ENCODE results near the gene PATZ1.

- TF ChIP-seq TRIM28 (IDR thresholded peaks at IDR 0.05; ENCODE audit: borderline replicate concordance, low read length) (no peak), CTCF (tag by site-specific recombination; IDR thresholded peaks at IDR 0.05) (no peak), ZNF629 (tag by site-specific recombination; IDR thresholded peaks at IDR 0.05) (no peak), ZFHX2 (tag by site-specific recombination; conservative IDR thresholded peaks at IDR 0.05) (no peak), ZNF776 (tag by site-specific recombination; IDR thresholded peaks at IDR 0.05; ENCODE audit: borderline replicate concordance) (no peak), ELK4 (IDR thresholded peaks at IDR 0.05; ENCODE audit: borderline replicate concordance, low read depth, low read length) (no peak), ZBTB17 (tag by site-specific recombination; IDR thresholded peaks at IDR 0.05) (no peak), BCL11A (tag by site-specific recombination; IDR thresholded peaks at IDR 0.05; ENCODE audit: low read depth) (no peak), ZNF398 (tag by site-specific recombination; IDR thresholded peaks at IDR 0.05) (no peak)
- TF ChIP-seq, protein P1, sequence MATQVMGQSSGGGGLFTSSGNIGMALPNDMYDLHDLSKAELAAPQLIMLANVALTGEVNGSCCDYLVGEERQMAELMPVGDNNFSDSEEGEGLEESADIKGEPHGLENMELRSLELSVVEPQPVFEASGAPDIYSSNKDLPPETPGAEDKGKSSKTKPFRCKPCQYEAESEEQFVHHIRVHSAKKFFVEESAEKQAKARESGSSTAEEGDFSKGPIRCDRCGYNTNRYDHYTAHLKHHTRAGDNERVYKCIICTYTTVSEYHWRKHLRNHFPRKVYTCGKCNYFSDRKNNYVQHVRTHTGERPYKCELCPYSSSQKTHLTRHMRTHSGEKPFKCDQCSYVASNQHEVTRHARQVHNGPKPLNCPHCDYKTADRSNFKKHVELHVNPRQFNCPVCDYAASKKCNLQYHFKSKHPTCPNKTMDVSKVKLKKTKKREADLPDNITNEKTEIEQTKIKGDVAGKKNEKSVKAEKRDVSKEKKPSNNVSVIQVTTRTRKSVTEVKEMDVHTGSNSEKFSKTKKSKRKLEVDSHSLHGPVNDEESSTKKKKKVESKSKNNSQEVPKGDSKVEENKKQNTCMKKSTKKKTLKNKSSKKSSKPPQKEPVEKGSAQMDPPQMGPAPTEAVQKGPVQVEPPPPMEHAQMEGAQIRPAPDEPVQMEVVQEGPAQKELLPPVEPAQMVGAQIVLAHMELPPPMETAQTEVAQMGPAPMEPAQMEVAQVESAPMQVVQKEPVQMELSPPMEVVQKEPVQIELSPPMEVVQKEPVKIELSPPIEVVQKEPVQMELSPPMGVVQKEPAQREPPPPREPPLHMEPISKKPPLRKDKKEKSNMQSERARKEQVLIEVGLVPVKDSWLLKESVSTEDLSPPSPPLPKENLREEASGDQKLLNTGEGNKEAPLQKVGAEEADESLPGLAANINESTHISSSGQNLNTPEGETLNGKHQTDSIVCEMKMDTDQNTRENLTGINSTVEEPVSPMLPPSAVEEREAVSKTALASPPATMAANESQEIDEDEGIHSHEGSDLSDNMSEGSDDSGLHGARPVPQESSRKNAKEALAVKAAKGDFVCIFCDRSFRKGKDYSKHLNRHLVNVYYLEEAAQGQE (tag by site-specific recombination; IDR thresholded peaks at IDR 0.05) = no peak
- TF ChIP-seq, protein P2, sequence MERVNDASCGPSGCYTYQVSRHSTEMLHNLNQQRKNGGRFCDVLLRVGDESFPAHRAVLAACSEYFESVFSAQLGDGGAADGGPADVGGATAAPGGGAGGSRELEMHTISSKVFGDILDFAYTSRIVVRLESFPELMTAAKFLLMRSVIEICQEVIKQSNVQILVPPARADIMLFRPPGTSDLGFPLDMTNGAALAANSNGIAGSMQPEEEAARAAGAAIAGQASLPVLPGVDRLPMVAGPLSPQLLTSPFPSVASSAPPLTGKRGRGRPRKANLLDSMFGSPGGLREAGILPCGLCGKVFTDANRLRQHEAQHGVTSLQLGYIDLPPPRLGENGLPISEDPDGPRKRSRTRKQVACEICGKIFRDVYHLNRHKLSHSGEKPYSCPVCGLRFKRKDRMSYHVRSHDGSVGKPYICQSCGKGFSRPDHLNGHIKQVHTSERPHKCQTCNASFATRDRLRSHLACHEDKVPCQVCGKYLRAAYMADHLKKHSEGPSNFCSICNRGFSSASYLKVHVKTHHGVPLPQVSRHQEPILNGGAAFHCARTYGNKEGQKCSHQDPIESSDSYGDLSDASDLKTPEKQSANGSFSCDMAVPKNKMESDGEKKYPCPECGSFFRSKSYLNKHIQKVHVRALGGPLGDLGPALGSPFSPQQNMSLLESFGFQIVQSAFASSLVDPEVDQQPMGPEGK (tag by site-specific recombination; IDR thresholded peaks at IDR 0.05) = no peak
Observed at GRCh38 chr22:31279821-31280505, 66.2 kb downstream of the PATZ1 start.
